Peyer's patch (tissue), 4 donors: ENCODE data around the gene PDE11A. TPM values are rescaled to one million over a fixed set of nuclear protein-coding genes. Genes with fewer than 3 reads are reported as not detected.
A peak's percentile ranks its signal among the peaks of the same experiment; 100 is the strongest.

Experiments
- DNase-seq, 3 donors: peaks; one replicate each; pipeline ENCODE4 v3.0.0-alpha.2; 2017 to 2019
- H3K27ac ChIP-seq, 4 donors: fragments of 200-600 bp; sonication (generic); one replicate each; pipeline ENCODE4 v1.5.1; 2016 to 2019
- H3K27me3 ChIP-seq, 2 donors: fragments of 200-600 bp; sonication (generic); one replicate each; pipeline ENCODE4 v1.5.1; 2019
- H3K36me3 ChIP-seq, 3 donors: fragments of 200-600 bp; sonication (generic); one replicate each; pipeline ENCODE4 v1.5.1; 2016 to 2019
- H3K4me1 ChIP-seq, 4 donors: fragments of 200-600 bp; sonication (generic); one replicate each; pipeline ENCODE4 v1.5.1; 2016 to 2019
- H3K4me3 ChIP-seq, 4 donors: fragments of 200-600 bp; sonication (generic); 1 replicate in 3 of 4; 2 replicates in 1 of 4; pipeline ENCODE4 v1.5.1; 2016 to 2019; ENCODE audit warnings: mild to moderate bottlenecking in 1 of 4
- H3K9me3 ChIP-seq, 4 donors: fragments of 200-600 bp; sonication (generic); one replicate each; pipeline ENCODE4 v1.5.1; 2016 to 2019; ENCODE audit warnings: mild to moderate bottlenecking in 1 of 4
- POLR2A ChIP-seq, 2 donors: fragments of 450-650 bp; IDR thresholded peaks; one replicate each; pipeline ENCODE4 v1.5.1; 2017; ENCODE audit warnings: antibody characterized with exemption in 2 of 2, mild to moderate bottlenecking in 2 of 2, moderate library complexity in 2 of 2
- total RNA-seq, 4 donors: library from RNA; depleted of rRNA; stranded (reverse); fragments of >200 nt; gene quantifications; one replicate each; pipeline ENCODE4 v1.1.0, GENCODE V29; 2016
- TF ChIP-seq, protein P1 (sequence below), 6 experiments: fragments of 450-650 bp in 4 of 6; fragments of 200-600 bp in 2 of 6; sonication (generic) in 1 of 6; IDR thresholded peaks; one replicate each; pipeline ENCODE4 v1.5.1; 2017 to 2019; ENCODE audit warnings: antibody characterized with exemption in 6 of 6, mild to moderate bottlenecking in 3 of 6, moderate library complexity in 1 of 6

PDE11A gene
- total RNA-seq, 4 donors from 2014 or later, result 1.6 to 2.1 (median 1.7) TPM

- DNase-seq, result no peak
- H3K4me3 ChIP-seq, result no peak overlapping the region
- no peaks in the 10 kb centered on the region for H3K27me3 ChIP-seq
- H3K27ac ChIP-seq, result no peak overlapping the region
- no peaks in the 10 kb centered on the region for H3K36me3 ChIP-seq
- TF ChIP-seq, protein P1, sequence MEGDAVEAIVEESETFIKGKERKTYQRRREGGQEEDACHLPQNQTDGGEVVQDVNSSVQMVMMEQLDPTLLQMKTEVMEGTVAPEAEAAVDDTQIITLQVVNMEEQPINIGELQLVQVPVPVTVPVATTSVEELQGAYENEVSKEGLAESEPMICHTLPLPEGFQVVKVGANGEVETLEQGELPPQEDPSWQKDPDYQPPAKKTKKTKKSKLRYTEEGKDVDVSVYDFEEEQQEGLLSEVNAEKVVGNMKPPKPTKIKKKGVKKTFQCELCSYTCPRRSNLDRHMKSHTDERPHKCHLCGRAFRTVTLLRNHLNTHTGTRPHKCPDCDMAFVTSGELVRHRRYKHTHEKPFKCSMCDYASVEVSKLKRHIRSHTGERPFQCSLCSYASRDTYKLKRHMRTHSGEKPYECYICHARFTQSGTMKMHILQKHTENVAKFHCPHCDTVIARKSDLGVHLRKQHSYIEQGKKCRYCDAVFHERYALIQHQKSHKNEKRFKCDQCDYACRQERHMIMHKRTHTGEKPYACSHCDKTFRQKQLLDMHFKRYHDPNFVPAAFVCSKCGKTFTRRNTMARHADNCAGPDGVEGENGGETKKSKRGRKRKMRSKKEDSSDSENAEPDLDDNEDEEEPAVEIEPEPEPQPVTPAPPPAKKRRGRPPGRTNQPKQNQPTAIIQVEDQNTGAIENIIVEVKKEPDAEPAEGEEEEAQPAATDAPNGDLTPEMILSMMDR (IDR thresholded peaks at IDR 0.05), result no peak
- TF ChIP-seq POLR2A (IDR thresholded peaks at IDR 0.05), result no peak
- no peaks in the 10 kb centered on the region for H3K9me3 ChIP-seq
- H3K4me1 ChIP-seq, result peaks cover 0 to 14% (median 0%) of the 10 kb centered on the region in 4 donors
Measured at GRCh38 chr2:177783091-177783490, 289.5 kb downstream of the PDE11A start.

DNA sequence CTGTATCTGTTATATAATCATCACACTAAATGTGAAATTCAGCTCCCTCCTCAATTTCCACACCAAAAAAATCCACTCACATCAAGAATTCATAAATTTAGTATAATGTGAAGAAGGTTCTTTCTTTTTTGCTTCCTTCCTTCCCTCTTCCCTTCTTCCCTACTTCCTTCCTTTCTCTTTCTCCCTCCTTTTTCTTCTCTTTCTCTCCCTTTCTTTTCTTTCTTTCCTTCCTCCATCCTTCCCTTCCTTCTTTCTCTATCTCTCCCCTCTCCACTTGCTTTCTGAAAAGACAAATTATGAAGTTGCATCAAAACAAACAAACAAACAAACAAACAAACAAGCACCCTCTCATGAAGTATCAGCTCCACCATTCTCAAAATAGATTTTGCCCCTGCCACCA, 290.0 kb downstream of the PDE11A start:
- peaks cover 0 to 14% (median 0%) of the 10 kb centered on the region in 4 donors for H3K4me1 ChIP-seq

DNA sequence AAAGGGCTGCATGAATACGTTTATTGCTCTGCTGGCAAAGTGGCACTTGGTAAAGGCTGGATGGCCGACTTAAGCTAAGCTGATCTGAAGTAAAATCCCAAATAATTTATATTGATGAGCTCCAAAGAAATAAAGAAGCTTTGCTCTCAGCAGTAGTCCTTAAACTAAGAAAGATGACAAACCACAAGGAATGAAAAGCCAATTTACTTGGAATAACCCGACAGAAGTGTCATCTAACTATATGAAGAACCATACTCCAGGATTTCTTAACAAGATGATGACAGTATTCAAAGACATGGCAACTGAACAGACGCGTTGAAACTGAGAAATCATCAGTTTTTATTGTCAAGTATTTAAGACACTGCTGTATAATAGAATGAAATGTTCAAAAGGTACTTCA, 294.1 kb downstream of the PDE11A start:
- Histone ChIP-seq H3K9me3 (no peaks in the 10 kb centered on the region), H3K27ac (no peak overlapping the region), H3K4me1 (no peaks in the 10 kb centered on the region), H3K36me3 (no peaks in the 10 kb centered on the region), H3K27me3 (no peaks in the 10 kb centered on the region), H3K4me3 (no peak overlapping the region)
- no peak for TF ChIP-seq POLR2A (IDR thresholded peaks at IDR 0.05)
- TF ChIP-seq, protein P1 (IDR thresholded peaks at IDR 0.05), result no peak
- no peak for DNase-seq

More for the DNA sequence above, 290.0 kb downstream of the PDE11A start:
- Histone ChIP-seq H3K9me3 (no peaks in the 10 kb centered on the region), H3K4me3 (no peak overlapping the region), H3K36me3 (no peaks in the 10 kb centered on the region), H3K27me3 (no peaks in the 10 kb centered on the region), H3K27ac (no peak overlapping the region)
- no peak for TF ChIP-seq POLR2A (IDR thresholded peaks at IDR 0.05)
- TF ChIP-seq, protein P1 (IDR thresholded peaks at IDR 0.05), result no peak
- no peak for DNase-seq

DNA sequence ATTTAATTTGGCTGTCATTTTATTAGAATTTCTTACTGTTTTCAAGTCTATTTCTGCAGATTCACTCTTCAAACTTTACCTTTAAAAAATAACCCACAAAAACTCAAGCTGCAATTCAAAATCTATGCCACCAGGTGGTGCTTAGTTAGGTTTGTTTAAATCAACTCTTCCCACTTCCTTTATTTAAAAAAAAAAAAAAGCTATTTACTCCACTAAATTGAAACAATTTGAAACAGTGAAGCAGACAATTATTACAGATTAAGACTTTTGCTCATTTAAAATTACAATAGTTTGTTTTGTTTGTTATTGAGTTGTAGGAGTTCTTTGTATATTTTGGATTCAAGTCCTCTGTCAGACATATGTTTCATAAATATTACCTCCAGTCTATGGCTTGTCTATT, 300.0 kb downstream of the PDE11A start:
- DNase-seq, result no peak

DNA sequence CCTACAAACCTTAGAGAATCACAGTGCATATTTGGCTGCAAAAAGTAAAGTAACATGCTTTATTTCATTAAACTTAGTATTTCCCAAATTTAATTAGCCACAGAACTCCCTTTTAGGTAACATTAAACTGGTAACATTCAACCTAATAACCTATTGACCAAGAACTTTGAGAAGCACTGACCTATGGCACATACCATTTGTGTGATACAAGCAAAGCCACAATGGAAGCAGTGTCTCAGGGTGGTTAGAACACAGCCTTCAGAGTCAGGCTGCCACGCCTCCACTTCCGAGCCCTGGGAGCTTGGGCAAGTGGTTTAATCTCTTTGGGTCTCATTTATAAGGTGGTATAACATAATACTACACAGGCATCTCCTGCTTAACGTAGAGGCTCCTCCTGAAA, 301.4 kb downstream of the PDE11A start:
- Histone ChIP-seq H3K36me3 (no peaks in the 10 kb centered on the region), H3K4me3 (no peak overlapping the region), H3K9me3 (no peaks in the 10 kb centered on the region), H3K4me1 (no peaks in the 10 kb centered on the region), H3K27me3 (no peaks in the 10 kb centered on the region), H3K27ac (no peak overlapping the region)
- no peak for TF ChIP-seq POLR2A (IDR thresholded peaks at IDR 0.05)
- TF ChIP-seq, protein P1 (IDR thresholded peaks at IDR 0.05), result no peak
- DNase-seq, result no peak

More for the DNA sequence above, 300.0 kb downstream of the PDE11A start:
- Histone ChIP-seq H3K27ac (no peak overlapping the region), H3K4me3 (no peak overlapping the region), H3K9me3 (no peaks in the 10 kb centered on the region), H3K27me3 (no peaks in the 10 kb centered on the region), H3K36me3 (no peaks in the 10 kb centered on the region), H3K4me1 (no peaks in the 10 kb centered on the region)
- TF ChIP-seq, protein P1 (IDR thresholded peaks at IDR 0.05), result peak in 5 of 6 experiments; percentile 44 to 57 (median 50)
- no peak for TF ChIP-seq POLR2A (IDR thresholded peaks at IDR 0.05)

DNA sequence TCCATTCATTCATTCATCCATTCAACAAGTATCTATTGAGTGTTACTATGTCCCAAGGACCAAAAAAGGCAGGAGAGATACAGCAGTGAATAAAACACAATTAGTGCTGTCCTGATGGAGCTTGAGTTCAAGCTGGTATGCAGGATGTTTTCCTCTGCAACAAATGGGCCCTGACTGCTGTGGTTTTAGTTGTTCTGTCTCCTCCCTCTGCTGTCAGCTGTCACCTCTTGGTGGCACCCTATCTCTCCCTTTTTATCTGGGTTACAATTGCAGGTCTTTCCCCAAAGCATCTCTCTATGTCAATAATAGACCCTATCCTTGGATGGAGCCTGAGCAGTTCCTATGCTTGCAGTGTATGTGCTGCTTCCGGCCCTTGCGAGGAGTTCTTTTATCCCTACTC, 304.8 kb downstream of the PDE11A start:
- no peaks in the 10 kb centered on the region for H3K36me3 ChIP-seq
- H3K4me1 ChIP-seq, result peaks cover 0 to 6% (median 0%) of the 10 kb centered on the region in 4 donors
- no peaks in the 10 kb centered on the region for H3K9me3 ChIP-seq
- no peak overlapping the region for H3K4me3 ChIP-seq
- no peak overlapping the region for H3K27ac ChIP-seq
- TF ChIP-seq, protein P1 (IDR thresholded peaks at IDR 0.05), result no peak
- no peak for TF ChIP-seq POLR2A (IDR thresholded peaks at IDR 0.05)
- no peaks in the 10 kb centered on the region for H3K27me3 ChIP-seq
- no peak for DNase-seq
